GM23338 (cell line): ENCODE data around the gene ULK2. TPM values are rescaled to one million over a fixed set of nuclear protein-coding genes. Genes with fewer than 3 reads are reported as not detected.
A peak's percentile ranks its signal among the peaks of the same experiment; 100 is the strongest.
"Not testable (repeated sequence)": the region's sequence is repeated elsewhere in the genome, so short reads cannot be mapped to it uniquely, and the experiment has no call there.

Experiments
- ATAC-seq: fragments of 200-7000 bp; cut with Tn5 transposase; 3 replicates; pipeline ENCODE4 v1.9.1; 2020
- DNase-seq: peaks from one replicate; pipeline ENCODE4 v3.0.0-alpha.2; 2015; ENCODE audit warnings: low spot score
- H2AFZ ChIP-seq: fragments of 200-600 bp; sonication (generic); 2 replicates; pipeline ENCODE4 v1.8.0; 2016; ENCODE audit warnings: antibody characterized with exemption, mild to moderate bottlenecking, moderate library complexity
- H3F3A ChIP-seq: fragments of 200-600 bp; sonication (generic); replicated peaks from 2 replicates; pipeline ENCODE4 v1.8.0; 2017; ENCODE audit warnings: antibody characterized with exemption, mixed run types, low read depth
- H3K27ac ChIP-seq: fragments of 200-600 bp; sonication (generic); 2 replicates; pipeline ENCODE4 v1.6.1; 2016; ENCODE audit warnings: low read depth
- H3K27me3 ChIP-seq: fragments of 200-600 bp; sonication (generic); 2 replicates; pipeline ENCODE4 v1.8.0; 2016; ENCODE audit warnings: mild to moderate bottlenecking, mixed run types, moderate library complexity; ENCODE audit not compliant: insufficient read depth
- H3K36me3 ChIP-seq: fragments of 200-600 bp; sonication (generic); 2 replicates; pipeline ENCODE4 v1.8.0; 2016; ENCODE audit warnings: mild to moderate bottlenecking; ENCODE audit not compliant: insufficient read depth
- H3K4me1 ChIP-seq: fragments of 200-600 bp; sonication (generic); 2 replicates; pipeline ENCODE4 v1.8.0; 2016; ENCODE audit warnings: mild to moderate bottlenecking, moderate library complexity; ENCODE audit not compliant: insufficient read depth
- H3K4me2 ChIP-seq: fragments of 200-600 bp; sonication (generic); 2 replicates; pipeline ENCODE4 v1.7.1; 2017; ENCODE audit warnings: mixed run types
- H3K4me3 ChIP-seq: fragments of 200-600 bp; sonication (generic); 2 replicates; pipeline ENCODE4 v1.6.1; 2016; ENCODE audit warnings: mixed run types
- H3K79me2 ChIP-seq: fragments of 200-600 bp; sonication (generic); replicated peaks from 2 replicates; pipeline ENCODE4 v1.8.0; 2017; ENCODE audit warnings: mild to moderate bottlenecking; ENCODE audit not compliant: insufficient read depth
- H3K9me2 ChIP-seq: fragments of 200-600 bp; sonication (generic); 2 replicates; pipeline ENCODE4 v1.8.0; 2017; ENCODE audit not compliant: insufficient read depth
- H4K20me1 ChIP-seq: fragments of 200-600 bp; sonication (generic); replicated peaks from 2 replicates; pipeline ENCODE4 v1.8.0; 2017; ENCODE audit warnings: mild to moderate bottlenecking; ENCODE audit not compliant: insufficient read depth
- H3K27ac Mint-ChIP-seq: 2 replicates; pipeline ENCODE4 v1.8.0; 2020; ENCODE audit warnings: inconsistent platforms, mild to moderate bottlenecking, moderate library complexity, mixed read lengths
- H3K27me3 Mint-ChIP-seq: 3 replicates; pipeline ENCODE4 v1.8.0; 2022; ENCODE audit warnings: low read depth, mild to moderate bottlenecking, moderate library complexity, mixed read lengths, inconsistent platforms; ENCODE audit not compliant: insufficient read depth, poor library complexity
- H3K36me3 Mint-ChIP-seq: 3 replicates; pipeline ENCODE4 v1.8.0; 2021; ENCODE audit warnings: low read depth, mild to moderate bottlenecking, inconsistent platforms, moderate library complexity, mixed read lengths
- H3K4me1 Mint-ChIP-seq: 3 replicates; pipeline ENCODE4 v1.8.0; 2020; ENCODE audit warnings: mild to moderate bottlenecking, inconsistent platforms, mixed read lengths
- H3K4me3 Mint-ChIP-seq: 3 replicates; pipeline ENCODE4 v1.8.0; 2021; ENCODE audit warnings: moderate library complexity, mild to moderate bottlenecking, inconsistent platforms, mixed read lengths
- H3K9me3 Mint-ChIP-seq: 3 replicates; pipeline ENCODE4 v1.8.0; 2020; ENCODE audit warnings: moderate library complexity, mild to moderate bottlenecking, inconsistent platforms, mixed read lengths
- CREB1 ChIP-seq: fragments of 250-450 bp; sonication (Bioruptor Pico); IDR thresholded peaks from 2 replicates; pipeline ENCODE4 v1.5.0; 2020; ENCODE audit warnings: low read depth, mild to moderate bottlenecking, moderate library complexity
- EZH2 ChIP-seq: fragments of 200-600 bp; sonication (generic); IDR thresholded peaks from one replicate; pipeline ENCODE4 v1.8.0; 2017; ENCODE audit warnings: antibody characterized with exemption, mild to moderate bottlenecking, low read depth; ENCODE audit not compliant: unreplicated experiment
- STAT1 ChIP-seq: IDR thresholded peaks from one replicate; pipeline ENCODE4 v1.6.1; 2016; ENCODE audit warnings: antibody characterized with exemption; ENCODE audit not compliant: unreplicated experiment
- polyA plus RNA-seq: library from polyadenylated mRNA; unstranded; fragments of >200 nt; fragmentation: Nextera tagmentation; extraction: Ambion mirVana; gene quantifications from 2 replicates; pipeline ENCODE4 v1.2.1, GENCODE V29; 2016
- total RNA-seq: library from RNA; depleted of rRNA; stranded (reverse); fragments of >200 nt; shearing (Covaris generic); gene quantifications from 2 replicates; pipeline ENCODE4 v1.2.3, GENCODE V29; 2014
- TF ChIP-seq, protein P1 (sequence below), 2 experiments: fragments of 200-600 bp in 1 of 2; sonication (generic) in 1 of 2; conservative IDR thresholded peaks; 2 replicates each; pipeline versions ENCODE4 v1.5.1 to v1.6.1; 2016 to 2017; ENCODE audit warnings: antibody characterized with exemption in 2 of 2, low read depth in 2 of 2, mild to moderate bottlenecking in 2 of 2, moderate library complexity in 1 of 2
- TF ChIP-seq, protein P2 (sequence below): IDR thresholded peaks from 2 replicates; pipeline ENCODE4 v1.6.1; 2016; ENCODE audit warnings: antibody characterized with exemption
- TF ChIP-seq, protein P3 (sequence below): IDR thresholded peaks from one replicate; pipeline ENCODE4 v1.6.1; 2018; ENCODE audit warnings: antibody characterized with exemption; ENCODE audit not compliant: unreplicated experiment

Gene ULK2
- total and polyA plus RNA-seq, 2 experiments from 2014 or later: 1.6 to 3.0 TPM

DNA sequence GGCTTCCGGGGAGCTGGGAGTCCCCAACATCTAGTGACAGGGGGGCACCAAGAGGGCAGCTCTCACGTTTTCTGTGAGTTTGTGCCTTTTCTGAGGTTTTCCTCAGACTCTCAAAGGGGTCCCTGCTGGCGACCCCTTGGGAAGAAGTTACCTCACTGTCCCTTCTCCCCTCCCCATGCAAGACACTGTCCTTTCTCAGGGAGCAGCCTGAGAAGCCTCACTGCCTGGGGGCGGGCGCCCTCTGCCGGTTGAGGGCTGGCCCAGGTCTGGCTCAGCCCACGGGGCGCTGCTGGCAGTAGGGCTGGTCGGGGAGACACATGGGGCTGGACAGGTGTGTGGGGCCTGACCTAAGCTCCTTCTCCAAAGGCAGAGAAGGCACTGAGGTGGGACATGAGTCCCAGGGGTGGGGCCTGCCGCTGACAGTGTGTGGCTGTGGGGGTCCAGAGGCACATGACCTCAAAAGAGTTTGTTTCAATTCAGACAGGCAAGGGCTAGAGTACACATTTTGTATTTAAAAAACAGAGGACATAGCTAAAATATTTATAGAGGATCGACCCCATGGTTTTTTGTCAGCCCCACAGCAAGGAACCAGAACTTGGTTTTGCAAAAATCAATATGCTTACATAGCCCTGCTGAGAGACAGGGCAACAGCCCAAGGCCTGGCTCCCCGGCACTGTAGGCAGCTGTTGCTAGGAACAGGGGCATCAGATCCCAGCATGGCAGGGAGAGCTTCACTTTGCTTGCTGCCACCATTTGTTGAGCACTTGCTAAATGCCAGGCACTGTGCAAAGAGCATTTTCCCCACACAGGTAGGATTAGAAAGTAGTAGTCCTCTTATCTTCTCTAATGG lies 101.1 kb downstream of the ULK2 start:
- no peak for TF ChIP-seq STAT1
- TF ChIP-seq, protein P1, sequence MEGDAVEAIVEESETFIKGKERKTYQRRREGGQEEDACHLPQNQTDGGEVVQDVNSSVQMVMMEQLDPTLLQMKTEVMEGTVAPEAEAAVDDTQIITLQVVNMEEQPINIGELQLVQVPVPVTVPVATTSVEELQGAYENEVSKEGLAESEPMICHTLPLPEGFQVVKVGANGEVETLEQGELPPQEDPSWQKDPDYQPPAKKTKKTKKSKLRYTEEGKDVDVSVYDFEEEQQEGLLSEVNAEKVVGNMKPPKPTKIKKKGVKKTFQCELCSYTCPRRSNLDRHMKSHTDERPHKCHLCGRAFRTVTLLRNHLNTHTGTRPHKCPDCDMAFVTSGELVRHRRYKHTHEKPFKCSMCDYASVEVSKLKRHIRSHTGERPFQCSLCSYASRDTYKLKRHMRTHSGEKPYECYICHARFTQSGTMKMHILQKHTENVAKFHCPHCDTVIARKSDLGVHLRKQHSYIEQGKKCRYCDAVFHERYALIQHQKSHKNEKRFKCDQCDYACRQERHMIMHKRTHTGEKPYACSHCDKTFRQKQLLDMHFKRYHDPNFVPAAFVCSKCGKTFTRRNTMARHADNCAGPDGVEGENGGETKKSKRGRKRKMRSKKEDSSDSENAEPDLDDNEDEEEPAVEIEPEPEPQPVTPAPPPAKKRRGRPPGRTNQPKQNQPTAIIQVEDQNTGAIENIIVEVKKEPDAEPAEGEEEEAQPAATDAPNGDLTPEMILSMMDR (conservative IDR thresholded peaks at IDR 0.05; ENCODE audit: low read depth in 2 of 2): peak; percentile 95 to 98
- H3K4me3 Mint-ChIP-seq: no peak overlapping the region
- H3K4me3 ChIP-seq: no peak overlapping the region
- no peaks in the 10 kb centered on the region for H3K36me3 ChIP-seq
- no peaks in the 10 kb centered on the region for H3F3A ChIP-seq
- peak; percentile 93 for ATAC-seq
- no peaks in the 10 kb centered on the region; the same call in 2 of the 3 replicates for H3K9me3 Mint-ChIP-seq
- H3K27me3 ChIP-seq: no peaks in the 10 kb centered on the region
- H3K4me2 ChIP-seq: no peak overlapping the region
- no peak overlapping the region for H3K27ac Mint-ChIP-seq
- no peaks in the 10 kb centered on the region for H3K4me1 ChIP-seq
- no peaks in the 10 kb centered on the region for H3K79me2 ChIP-seq
- peak overlapping the region; percentile 94 for H2AFZ ChIP-seq
- no peak overlapping the region for H3K27ac ChIP-seq
- no peaks in the 10 kb centered on the region for H3K4me1 Mint-ChIP-seq
- no peaks in the 10 kb centered on the region for H3K36me3 Mint-ChIP-seq
- H4K20me1 ChIP-seq: no peaks in the 10 kb centered on the region
- no peaks in the 10 kb centered on the region for H3K9me2 ChIP-seq
- peak; percentile 79 for DNase-seq
- peaks cover 7% of the 10 kb centered on the region for H3K27me3 Mint-ChIP-seq

DNA sequence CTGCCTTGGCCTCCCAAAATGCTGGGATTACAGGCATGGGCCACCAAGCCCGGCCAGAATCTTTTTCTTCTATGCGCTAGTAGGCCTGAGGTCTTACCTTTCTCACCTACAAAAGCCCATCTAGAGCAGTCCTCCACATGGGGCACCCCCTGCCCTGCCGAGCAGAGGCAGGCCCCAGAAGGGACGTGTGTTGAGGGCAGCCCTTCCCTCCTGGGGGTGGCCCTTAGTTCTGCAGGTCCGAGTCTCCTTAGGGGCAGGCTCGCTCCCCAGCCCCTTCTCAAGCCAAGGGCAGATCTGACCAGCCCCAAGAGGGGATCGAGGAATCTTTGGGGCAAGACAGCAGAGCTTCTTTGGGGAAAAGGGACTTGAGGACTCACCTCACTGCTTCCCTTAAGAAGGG lies 101.7 kb downstream of the ULK2 start:
- Mint-ChIP-seq H3K27ac (no peak overlapping the region), H3K36me3 (no peaks in the 10 kb centered on the region), H3K4me3 (no peak overlapping the region), H3K27me3 (peaks cover 7% of the 10 kb centered on the region), H3K4me1 (no peaks in the 10 kb centered on the region), H3K9me3 (no peaks in the 10 kb centered on the region; the same call in 2 of the 3 replicates)
- Histone ChIP-seq H3K9me2 (no peaks in the 10 kb centered on the region), H4K20me1 (no peaks in the 10 kb centered on the region), H3K36me3 (no peaks in the 10 kb centered on the region), H2AFZ (peak overlapping the region; percentile 94), H3K27me3 (no peaks in the 10 kb centered on the region), H3F3A (no peaks in the 10 kb centered on the region), H3K4me3 (no peak overlapping the region), H3K4me1 (no peaks in the 10 kb centered on the region), H3K79me2 (no peaks in the 10 kb centered on the region), H3K27ac (no peak overlapping the region), H3K4me2 (no peak overlapping the region)
- DNase-seq (no peak), ATAC-seq (peak; percentile 28)
- TF ChIP-seq, protein P2, sequence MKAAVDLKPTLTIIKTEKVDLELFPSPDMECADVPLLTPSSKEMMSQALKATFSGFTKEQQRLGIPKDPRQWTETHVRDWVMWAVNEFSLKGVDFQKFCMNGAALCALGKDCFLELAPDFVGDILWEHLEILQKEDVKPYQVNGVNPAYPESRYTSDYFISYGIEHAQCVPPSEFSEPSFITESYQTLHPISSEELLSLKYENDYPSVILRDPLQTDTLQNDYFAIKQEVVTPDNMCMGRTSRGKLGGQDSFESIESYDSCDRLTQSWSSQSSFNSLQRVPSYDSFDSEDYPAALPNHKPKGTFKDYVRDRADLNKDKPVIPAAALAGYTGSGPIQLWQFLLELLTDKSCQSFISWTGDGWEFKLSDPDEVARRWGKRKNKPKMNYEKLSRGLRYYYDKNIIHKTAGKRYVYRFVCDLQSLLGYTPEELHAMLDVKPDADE: no peak
- TF ChIP-seq CREB1 (CRISPR knock-in tag) (no peak), STAT1 (no peak), EZH2 (no peak)
- TF ChIP-seq, protein P3, sequence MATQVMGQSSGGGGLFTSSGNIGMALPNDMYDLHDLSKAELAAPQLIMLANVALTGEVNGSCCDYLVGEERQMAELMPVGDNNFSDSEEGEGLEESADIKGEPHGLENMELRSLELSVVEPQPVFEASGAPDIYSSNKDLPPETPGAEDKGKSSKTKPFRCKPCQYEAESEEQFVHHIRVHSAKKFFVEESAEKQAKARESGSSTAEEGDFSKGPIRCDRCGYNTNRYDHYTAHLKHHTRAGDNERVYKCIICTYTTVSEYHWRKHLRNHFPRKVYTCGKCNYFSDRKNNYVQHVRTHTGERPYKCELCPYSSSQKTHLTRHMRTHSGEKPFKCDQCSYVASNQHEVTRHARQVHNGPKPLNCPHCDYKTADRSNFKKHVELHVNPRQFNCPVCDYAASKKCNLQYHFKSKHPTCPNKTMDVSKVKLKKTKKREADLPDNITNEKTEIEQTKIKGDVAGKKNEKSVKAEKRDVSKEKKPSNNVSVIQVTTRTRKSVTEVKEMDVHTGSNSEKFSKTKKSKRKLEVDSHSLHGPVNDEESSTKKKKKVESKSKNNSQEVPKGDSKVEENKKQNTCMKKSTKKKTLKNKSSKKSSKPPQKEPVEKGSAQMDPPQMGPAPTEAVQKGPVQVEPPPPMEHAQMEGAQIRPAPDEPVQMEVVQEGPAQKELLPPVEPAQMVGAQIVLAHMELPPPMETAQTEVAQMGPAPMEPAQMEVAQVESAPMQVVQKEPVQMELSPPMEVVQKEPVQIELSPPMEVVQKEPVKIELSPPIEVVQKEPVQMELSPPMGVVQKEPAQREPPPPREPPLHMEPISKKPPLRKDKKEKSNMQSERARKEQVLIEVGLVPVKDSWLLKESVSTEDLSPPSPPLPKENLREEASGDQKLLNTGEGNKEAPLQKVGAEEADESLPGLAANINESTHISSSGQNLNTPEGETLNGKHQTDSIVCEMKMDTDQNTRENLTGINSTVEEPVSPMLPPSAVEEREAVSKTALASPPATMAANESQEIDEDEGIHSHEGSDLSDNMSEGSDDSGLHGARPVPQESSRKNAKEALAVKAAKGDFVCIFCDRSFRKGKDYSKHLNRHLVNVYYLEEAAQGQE: no peak

DNA sequence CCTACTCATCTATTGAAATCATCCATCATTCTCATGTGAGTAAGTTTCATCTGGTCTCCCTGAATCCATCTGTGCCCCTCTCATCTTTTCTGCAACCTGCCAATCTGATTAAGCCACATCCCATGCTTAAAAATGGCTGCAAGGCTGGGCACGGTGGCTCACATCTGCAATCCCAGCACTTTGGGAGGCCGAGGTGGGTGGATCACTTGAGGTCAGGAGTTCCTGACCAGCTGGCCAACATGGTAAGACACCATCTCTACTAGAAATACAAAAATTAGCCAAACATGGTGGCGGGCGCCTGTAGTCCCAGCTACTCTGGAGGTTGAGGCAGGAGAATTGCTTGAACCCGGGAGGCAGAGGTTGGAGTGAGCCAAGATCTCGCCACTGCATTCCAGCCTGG lies 103.7 kb downstream of the ULK2 start:
- H3K27ac Mint-ChIP-seq: not testable (repeated sequence)

More for the DNA sequence above, 103.7 kb downstream of the ULK2 start:
- H3K9me3 Mint-ChIP-seq, H3F3A ChIP-seq, H3K79me2 ChIP-seq, H3K27me3 ChIP-seq, DNase-seq, H3K4me1 ChIP-seq, H3K36me3 Mint-ChIP-seq, ATAC-seq, H3K27ac ChIP-seq, H3K4me3 Mint-ChIP-seq, H3K9me2 ChIP-seq, H3K4me1 Mint-ChIP-seq, H3K4me3 ChIP-seq, H4K20me1 ChIP-seq, H3K27me3 Mint-ChIP-seq, H3K4me2 ChIP-seq, H3K36me3 ChIP-seq, H2AFZ ChIP-seq: not testable (repeated sequence)
